Stimulated activated CD8-positive, alpha-beta memory T cell treated with anti-CD3 and anti-CD28 coated beads, Interleukin-7, amount 100 ng/mL, for 24 hours (primary cell): Measurements from ENCODE around the gene PRMT5.
"Not testable (repeated sequence)": the region's sequence is repeated elsewhere in the genome, so short reads cannot be mapped to it uniquely, and the experiment has no call there.

ENCODE experiments used
- DNase-seq: peaks from one replicate; pipeline ENCODE4 v3.0.0-alpha.2; 2020; ENCODE audit warnings: low read depth

The PRMT5 gene

GRCh38 chr14:22932146-22932545 is 3.0 kb upstream of the PRMT5 start:
- no peak for DNase-seq

- DNase-seq = no peak
Observed at GRCh38 chr14:22929961-22930364, 787 bp upstream of the PRMT5 start.

GRCh38 chr14:22928237-22929103 is 706 bp downstream of the PRMT5 start:
- no peak for DNase-seq

GRCh38 chr14:22926316-22926715 is 2.9 kb downstream of the PRMT5 start:
- DNase-seq = no peak

- DNase-seq = no peak
Observed at GRCh38 chr14:22925513-22925912, 3.7 kb downstream of the PRMT5 start.

GRCh38 chr14:22923746-22924145 is 5.4 kb downstream of the PRMT5 start:
- DNase-seq = no peak

- DNase-seq = no peak
Observed at GRCh38 chr14:22922294-22922693, 6.9 kb downstream of the PRMT5 start.

- no peak for DNase-seq
Observed at GRCh38 chr14:22920697-22921096, 8.5 kb downstream of the PRMT5 start.

- no peak for DNase-seq
Observed at GRCh38 chr14:22919601-22919921, 9.6 kb downstream of the PRMT5 start.

- DNase-seq = peak; percentile 99
Observed at GRCh38 chr14:22918804-22919600, 10.2 kb downstream of the PRMT5 start, which contains the start of gene RBM23. TSS of gene RBM23 (minus strand) at chr14:22919149.

GRCh38 chr14:22915886-22916521 is 13.2 kb downstream of the PRMT5 start:
- DNase-seq = no peak

GRCh38 chr14:22914836-22915235 is 14.3 kb downstream of the PRMT5 start:
- DNase-seq = not testable (repeated sequence)

GRCh38 chr14:22910916-22911315 is 18.3 kb downstream of the PRMT5 start:
- no peak for DNase-seq

GRCh38 chr14:22908601-22909000 is 20.6 kb downstream of the PRMT5 start:
- DNase-seq = no peak

- DNase-seq = no peak
Observed at GRCh38 chr14:22907429-22907828, 21.7 kb downstream of the PRMT5 start.

GRCh38 chr14:22906073-22906472 is 23.1 kb downstream of the PRMT5 start:
- DNase-seq = no peak

GRCh38 chr14:22905627-22906026 is 23.5 kb downstream of the PRMT5 start:
- no peak for DNase-seq

GRCh38 chr14:22903742-22904087 is 25.5 kb downstream of the PRMT5 start:
- no peak for DNase-seq

GRCh38 chr14:22901799-22902198 is 27.4 kb downstream of the PRMT5 start:
- DNase-seq = no peak

GRCh38 chr14:22900081-22900799 is 28.9 kb downstream of the PRMT5 start:
- DNase-seq = no peak

- DNase-seq = no peak
Observed at GRCh38 chr14:22898302-22899090, 30.7 kb downstream of the PRMT5 start.
